CD4-positive, alpha-beta memory T cell (primary cell): ENCODE results near the gene SOS1. TPM values are rescaled to one million over a fixed set of nuclear protein-coding genes. Genes with fewer than 3 reads are reported as not detected.

Experiments used
- CTCF ChIA-PET: fragments of 350-600 bp; sonication (Branson Sonifier 250); formaldehyde crosslinking; loops from one replicate; lab custom pipeline; 2021; ENCODE audit warnings: inconsistent platforms; ENCODE audit not compliant: partially characterized antibody; lab: Charles Lee
- POLR2A ChIA-PET: fragments of 350-600 bp; sonication (Branson Sonifier 250); formaldehyde crosslinking; loops from one replicate; lab custom pipeline; 2021; ENCODE audit not compliant: partially characterized antibody; lab: Charles Lee
- DNase-seq, 5 donors: peaks; one replicate each; pipeline versions ENCODE4 v3.0.0 to v3.0.0-alpha.2; 2020 to 2022; ENCODE audit warnings: mixed read lengths in 1 of 5
- H3K27ac ChIP-seq: one replicate; pipeline ENCODE4 v1.7.0; 2013; ENCODE audit warnings: low read depth, low read length
- H3K27me3 ChIP-seq: 2 replicates; pipeline ENCODE4 v1.7.0; 2013; ENCODE audit warnings: mild to moderate bottlenecking, low read length, moderate library complexity; ENCODE audit not compliant: insufficient read depth
- H3K36me3 ChIP-seq: 2 replicates; pipeline ENCODE4 v1.7.0; 2013; ENCODE audit warnings: mild to moderate bottlenecking, low read length, moderate library complexity; ENCODE audit not compliant: insufficient read depth
- H3K4me1 ChIP-seq: 2 replicates; pipeline ENCODE4 v1.7.0; 2013; ENCODE audit warnings: mild to moderate bottlenecking, low read length, moderate library complexity; ENCODE audit not compliant: insufficient read depth
- H3K4me3 ChIP-seq, 2 donors: one replicate each; pipeline ENCODE4 v1.7.0; 2013; ENCODE audit warnings: low read length in 2 of 2, mild to moderate bottlenecking in 1 of 2
- H3K9me3 ChIP-seq, 2 donors: one replicate each; pipeline ENCODE4 v1.7.0; 2013; ENCODE audit warnings: low read length in 2 of 2, control low read depth in 1 of 2; ENCODE audit not compliant: control insufficient read depth in 1 of 2
- H3K27ac Mint-ChIP-seq, 7 donors: one replicate each; pipeline ENCODE4 v1.8.0; 2020 to 2021; ENCODE audit warnings: mixed read lengths in 7 of 7, mild to moderate bottlenecking in 6 of 7, inconsistent platforms in 3 of 7, moderate library complexity in 3 of 7
- H3K27me3 Mint-ChIP-seq, 2 donors: one replicate each; pipeline ENCODE4 v1.8.0; 2020 to 2021; ENCODE audit warnings: mixed read lengths in 2 of 2
- H3K36me3 Mint-ChIP-seq, 2 donors: one replicate each; pipeline ENCODE4 v1.8.0; 2020 to 2021; ENCODE audit warnings: mixed read lengths in 2 of 2, inconsistent platforms in 1 of 2, mild to moderate bottlenecking in 1 of 2
- H3K4me1 Mint-ChIP-seq, 4 donors: one replicate each; pipeline ENCODE4 v1.8.0; 2020 to 2021; ENCODE audit warnings: mixed read lengths in 4 of 4, mild to moderate bottlenecking in 1 of 4
- H3K4me3 Mint-ChIP-seq, 8 donors: one replicate each; pipeline ENCODE4 v1.8.0; 2020 to 2021; ENCODE audit warnings: mixed read lengths in 8 of 8, mild to moderate bottlenecking in 7 of 8, moderate library complexity in 6 of 8, inconsistent platforms in 3 of 8
- H3K9me3 Mint-ChIP-seq, 8 donors: one replicate each; pipeline ENCODE4 v1.8.0; 2020 to 2021; ENCODE audit warnings: mixed read lengths in 8 of 8, mild to moderate bottlenecking in 5 of 8, inconsistent platforms in 3 of 8, moderate library complexity in 1 of 8
- intact Hi-C: fragments of 100-400 bp; cut with micrococcal nuclease; formaldehyde crosslinking; loops from one replicate; pipeline ENCODE4 v1.15.1; 2023
- polyA plus RNA-seq, 2 donors: library from polyadenylated mRNA; unstranded; fragments of 300-500 nt; fragmentation: Illumina TruSeq; gene quantifications; one replicate each; pipeline ENCODE4 v1.2.3, GENCODE V29; 2021
- total RNA-seq, 2 experiments: library from RNA; stranded (reverse); gene quantifications; one replicate each; pipeline ENCODE4 v1.2.3, GENCODE V29; 2021

The SOS1 gene
- total and polyA plus RNA-seq, 4 experiments from 2014 or later: 5.7 to 103 (median 60.0) TPM

- Mint-ChIP-seq H3K27ac (peak overlapping the region in 5 of 7 donors; percentile 14 to 91 (median 43)), H3K4me1 (peaks cover 48 to 93% (median 66%) of the 10 kb centered on the region in 4 donors), H3K36me3 (peaks cover 12 to 29% of the 10 kb centered on the region in 2 donors), H3K4me3 (peak overlapping the region in 3 of 8 donors; percentile 32 to 60 (median 33)), H3K27me3 (no peaks in the 10 kb centered on the region), H3K9me3 (no peaks in the 10 kb centered on the region)
- ChIA-PET POLR2A (interaction anchor here (4.1 kb wide), 1 partner anchor 11 kb away, joined by 30 read pairs; the partner anchor contains the start of gene SOS1), CTCF (interaction anchor here (0.8 to 10.2 kb wide), 4 partner anchors 8 to 158 kb away, joined by 3 to 88 read pairs (median 3); no protein-coding TSS in a partner anchor)
- Histone ChIP-seq H3K4me1 (peaks cover 72% of the 10 kb centered on the region), H3K4me3 (no peak overlapping the region), H3K27ac (no peak overlapping the region), H3K36me3 (no peaks in the 10 kb centered on the region), H3K27me3 (no peaks in the 10 kb centered on the region), H3K9me3 (no peaks in the 10 kb centered on the region)
- DNase-seq: no peak
- intact Hi-C loops: no loop called here
These were observed 12.5 kb downstream of the SOS1 start for GRCh38 chr2:39108377-39108776.

DNA sequence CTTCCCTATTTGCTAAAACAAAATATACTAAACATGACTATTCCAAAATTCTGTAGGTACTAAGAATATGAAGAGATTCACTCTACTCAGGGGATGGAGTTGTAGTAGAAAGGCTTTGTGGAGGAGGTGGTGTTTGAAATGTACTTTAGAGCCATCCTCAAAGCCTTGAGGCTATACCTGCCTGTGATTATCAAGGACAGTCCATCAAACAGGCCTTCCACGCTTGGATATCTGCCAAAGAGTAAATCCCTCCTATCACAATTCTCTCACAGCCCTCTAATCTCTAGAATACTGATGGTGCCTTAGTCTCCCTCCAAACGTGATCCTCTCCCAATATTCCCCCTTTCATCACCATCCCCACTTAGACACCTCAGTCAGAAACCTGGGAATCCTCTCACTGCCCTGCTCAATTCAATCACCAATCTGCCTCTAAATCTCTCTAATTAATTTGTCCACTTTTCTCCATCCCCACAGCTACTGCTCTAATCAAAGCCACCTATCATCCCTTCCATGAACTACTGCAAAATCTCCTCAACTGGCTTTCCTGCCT lies 13.1 kb downstream of the SOS1 start:
- intact Hi-C loops: no loop called here
- H3K36me3 Mint-ChIP-seq: peaks cover 12 to 27% of the 10 kb centered on the region in 2 donors
- no peaks in the 10 kb centered on the region for H3K9me3 Mint-ChIP-seq
- Histone ChIP-seq H3K36me3 (no peaks in the 10 kb centered on the region), H3K9me3 (no peaks in the 10 kb centered on the region), H3K4me3 (no peak overlapping the region), H3K4me1 (peaks cover 73% of the 10 kb centered on the region), H3K27me3 (no peaks in the 10 kb centered on the region), H3K27ac (no peak overlapping the region)
- peaks cover 52 to 93% (median 67%) of the 10 kb centered on the region in 4 donors for H3K4me1 Mint-ChIP-seq
- no peak for DNase-seq
- ChIA-PET POLR2A (interaction anchor here (4.1 kb wide), 1 partner anchor 12 kb away, joined by 30 read pairs; the partner anchor contains the start of gene SOS1), CTCF (interaction anchor here (0.8 to 10.2 kb wide), 3 partner anchors 9 to 121 kb away, joined by 3 to 88 read pairs (median 3); no protein-coding TSS in a partner anchor)
- peak overlapping the region in 6 of 7 donors; percentile 17 to 91 (median 48) for H3K27ac Mint-ChIP-seq
- peak overlapping the region in 5 of 8 donors; percentile 5 to 60 (median 33) for H3K4me3 Mint-ChIP-seq
- H3K27me3 Mint-ChIP-seq: no peaks in the 10 kb centered on the region

GRCh38 chr2:39107156-39107555 lies 13.7 kb downstream of the SOS1 start:
- Histone ChIP-seq H3K9me3 (no peaks in the 10 kb centered on the region), H3K27ac (no peak overlapping the region), H3K4me3 (no peak overlapping the region), H3K4me1 (peaks cover 72% of the 10 kb centered on the region), H3K27me3 (no peaks in the 10 kb centered on the region), H3K36me3 (no peaks in the 10 kb centered on the region)
- no peaks in the 10 kb centered on the region for H3K27me3 Mint-ChIP-seq
- CTCF ChIA-PET: interaction anchor here (10.2 kb wide), 1 partner anchor 122 kb away, joined by 88 read pairs; no protein-coding TSS in a partner anchor
- peak overlapping the region in 3 of 8 donors; percentile 45 to 57 (median 53) for H3K4me3 Mint-ChIP-seq
- no peaks in the 10 kb centered on the region for H3K9me3 Mint-ChIP-seq
- intact Hi-C loops: no loop called here
- POLR2A ChIA-PET: no interaction called here
- H3K27ac Mint-ChIP-seq: peak overlapping the region in 6 of 7 donors; percentile 43 to 83 (median 70)
- no peak for DNase-seq
- peaks cover 12 to 23% of the 10 kb centered on the region in 2 donors for H3K36me3 Mint-ChIP-seq
- H3K4me1 Mint-ChIP-seq: peaks cover 46 to 91% (median 66%) of the 10 kb centered on the region in 4 donors

DNA sequence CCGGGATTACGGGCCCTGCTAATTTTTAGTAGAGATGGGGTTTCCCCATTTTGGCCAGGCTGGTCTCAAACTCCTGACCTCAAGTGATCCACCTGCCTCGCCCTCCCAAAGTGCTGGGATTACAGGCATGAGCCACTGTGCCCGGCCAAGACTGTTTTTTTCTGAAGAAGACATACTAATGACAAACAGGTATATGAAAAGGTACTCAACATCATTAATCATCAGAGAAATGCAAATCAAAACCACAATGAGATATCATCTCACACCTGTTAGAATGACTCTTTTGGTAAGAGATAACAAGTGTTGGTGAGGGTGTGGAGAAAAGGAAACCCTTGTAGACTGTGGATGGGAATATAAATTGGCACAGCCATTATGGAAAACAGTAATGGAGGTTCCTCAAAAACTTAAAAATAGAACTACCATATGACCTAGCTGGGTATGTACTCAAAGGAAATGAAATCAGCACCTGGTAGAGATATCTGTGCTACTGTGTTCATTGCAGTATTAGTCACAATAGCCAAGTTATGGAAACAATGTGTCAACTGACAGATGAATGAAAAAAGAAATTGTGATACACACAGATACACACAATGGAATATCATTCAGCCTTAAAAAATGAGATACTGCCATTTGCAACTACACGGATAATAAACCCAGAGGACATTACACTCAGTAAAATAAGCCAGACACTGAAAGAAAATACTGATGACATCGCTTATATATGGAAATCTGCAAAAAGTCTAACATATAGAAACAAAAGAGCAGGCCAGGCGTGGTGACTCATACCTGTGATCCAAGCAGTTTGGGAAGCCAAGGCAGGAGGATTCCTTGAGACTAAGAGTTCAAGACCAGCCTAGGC lies 20.8 kb downstream of the SOS1 start:
- peaks cover 15 to 17% of the 10 kb centered on the region in 2 donors for H3K36me3 Mint-ChIP-seq
- Histone ChIP-seq H3K27ac (no peak overlapping the region), H3K9me3 (no peaks in the 10 kb centered on the region), H3K36me3 (no peaks in the 10 kb centered on the region), H3K27me3 (no peaks in the 10 kb centered on the region), H3K4me3 (no peak overlapping the region), H3K4me1 (peaks cover 77% of the 10 kb centered on the region)
- ChIA-PET POLR2A (no interaction called here), CTCF (interaction anchor here (2.6 kb wide), 1 partner anchor 130 kb away, joined by 9 read pairs; no protein-coding TSS in a partner anchor)
- DNase-seq: peak in 4 of 5 donors; percentile 15 to 46 (median 22)
- H3K9me3 Mint-ChIP-seq: no peaks in the 10 kb centered on the region
- no peaks in the 10 kb centered on the region for H3K27me3 Mint-ChIP-seq
- peaks cover 50 to 82% (median 66%) of the 10 kb centered on the region in 4 donors for H3K4me1 Mint-ChIP-seq
- peak overlapping the region; percentile 15 to 84 (median 63) for H3K27ac Mint-ChIP-seq
- intact Hi-C loops: no loop called here
- H3K4me3 Mint-ChIP-seq: peak overlapping the region in 7 of 8 donors; percentile 26 to 67 (median 54)

- peaks cover 52 to 82% (median 67%) of the 10 kb centered on the region in 4 donors for H3K4me1 Mint-ChIP-seq
- no peaks in the 10 kb centered on the region for H3K9me3 Mint-ChIP-seq
- intact Hi-C loops: no loop called here
- peak overlapping the region in 6 of 7 donors; percentile 18 to 84 (median 57) for H3K27ac Mint-ChIP-seq
- no peaks in the 10 kb centered on the region for H3K36me3 ChIP-seq
- peaks cover 76% of the 10 kb centered on the region for H3K4me1 ChIP-seq
- CTCF ChIA-PET: no interaction called here
- no peaks in the 10 kb centered on the region for H3K27me3 ChIP-seq
- H3K9me3 ChIP-seq: no peaks in the 10 kb centered on the region
- H3K36me3 Mint-ChIP-seq: peaks cover 15 to 17% of the 10 kb centered on the region in 2 donors
- POLR2A ChIA-PET: interaction anchor here (1.0 kb wide), 1 partner anchor 21 kb away, joined by 6 read pairs; the partner anchor contains the start of gene SOS1
- DNase-seq: no peak
- no peaks in the 10 kb centered on the region for H3K27me3 Mint-ChIP-seq
- peak overlapping the region in 7 of 8 donors; percentile 2 to 66 (median 48) for H3K4me3 Mint-ChIP-seq
- no peak overlapping the region for H3K4me3 ChIP-seq
- no peak overlapping the region for H3K27ac ChIP-seq
These were observed 21.5 kb downstream of the SOS1 start for GRCh38 chr2:39099310-39099869.

GRCh38 chr2:39095624-39096023 lies 25.2 kb downstream of the SOS1 start:
- no peak for DNase-seq
- ChIA-PET CTCF (interaction anchor here (1.3 to 4.6 kb wide), 3 partner anchors 13 to 133 kb away, joined by 3 to 34 read pairs (median 8); no protein-coding TSS in a partner anchor), POLR2A (interaction anchor here (0.6 to 2.8 kb wide), 3 partner anchors 25 to 838 kb away, joined by 4 to 12 read pairs (median 7); partner anchors contain the start of gene SOS1)
- H3K9me3 ChIP-seq: no peaks in the 10 kb centered on the region
- Mint-ChIP-seq H3K36me3 (peaks cover 18 to 25% of the 10 kb centered on the region in 2 donors), H3K27ac (peak overlapping the region in 4 of 7 donors; percentile 26 to 74 (median 46)), H3K4me1 (peaks cover 53 to 78% (median 67%) of the 10 kb centered on the region in 4 donors), H3K4me3 (peak overlapping the region in 3 of 8 donors; percentile 7 to 67 (median 12)), H3K9me3 (no peaks in the 10 kb centered on the region), H3K27me3 (no peaks in the 10 kb centered on the region)
- intact Hi-C loops: no loop called here
- H3K27ac ChIP-seq: no peak overlapping the region
- H3K27me3 ChIP-seq: no peaks in the 10 kb centered on the region
- no peak overlapping the region for H3K4me3 ChIP-seq
- peaks cover 57% of the 10 kb centered on the region for H3K4me1 ChIP-seq
- no peaks in the 10 kb centered on the region for H3K36me3 ChIP-seq
